ENCODE measurements around the gene CDKN2B.

The CDKN2B gene

GRCh38 chr9:22008384-22008716, 755 bp downstream of the CDKN2B start:
- H3K36me3 ChIP-seq (replicated peaks) = peaks cover 27% of the 10 kb centered on the region
- peak overlapping the region; percentile 89 for H3K27ac ChIP-seq
- no peak for DNase-seq
- peak overlapping the region; percentile 94 for H3K4me3 ChIP-seq (ENCODE audit: low read depth, low read length)
- in situ Hi-C loops (cut with HindIII; ENCODE audit: low pct_ligation_motif_present, low sequenced_read_pairs) = loop anchor here (25.0 kb wide), 1 partner anchor 196 kb away; the partner anchor contains the start of gene MTAP
- TF ChIP-seq CTCF (IDR thresholded peaks at IDR 0.05; ENCODE audit: low read depth, low read length, missing control alignments) = no peak
- H3K27me3 ChIP-seq (replicated peaks) = no peaks in the 10 kb centered on the region

GRCh38 chr9:22005702-22006606, 3.2 kb downstream of the CDKN2B start:
- no peak for DNase-seq
- peak overlapping the region; percentile 89 for H3K27ac ChIP-seq
- H3K27me3 ChIP-seq (replicated peaks) = no peaks in the 10 kb centered on the region
- H3K4me3 ChIP-seq (ENCODE audit: low read depth, low read length) = peak overlapping the region; percentile 94
- TF ChIP-seq CTCF (IDR thresholded peaks at IDR 0.05; ENCODE audit: low read depth, low read length, missing control alignments) = no peak
- peaks cover 27% of the 10 kb centered on the region for H3K36me3 ChIP-seq (replicated peaks)
- in situ Hi-C loops (cut with HindIII; ENCODE audit: low pct_ligation_motif_present, low sequenced_read_pairs) = loop anchor here (25.0 kb wide), 1 partner anchor 194 kb away; the partner anchor contains the start of gene MTAP

- TF ChIP-seq CTCF (IDR thresholded peaks at IDR 0.05; ENCODE audit: low read depth, low read length, missing control alignments) = peak; percentile 55
- peak overlapping the region; percentile 94 for H3K4me3 ChIP-seq (ENCODE audit: low read depth, low read length)
- H3K27me3 ChIP-seq (replicated peaks) = no peaks in the 10 kb centered on the region
- DNase-seq = peak; percentile 48
- in situ Hi-C loops (cut with HindIII; ENCODE audit: low pct_ligation_motif_present, low sequenced_read_pairs) = loop anchor here (25.0 kb wide), 1 partner anchor 193 kb away; the partner anchor contains the start of gene MTAP
- peak overlapping the region; percentile 89 for H3K27ac ChIP-seq
- H3K36me3 ChIP-seq (replicated peaks) = peaks cover 27% of the 10 kb centered on the region
Observed at GRCh38 chr9:22005021-22005701, 3.9 kb downstream of the CDKN2B start.

- no peak for TF ChIP-seq CTCF (IDR thresholded peaks at IDR 0.05; ENCODE audit: low read depth, low read length, missing control alignments)
- H3K27me3 ChIP-seq (replicated peaks) = no peaks in the 10 kb centered on the region
- peaks cover 27% of the 10 kb centered on the region for H3K36me3 ChIP-seq (replicated peaks)
- DNase-seq = no peak
- no peak overlapping the region for H3K27ac ChIP-seq
- in situ Hi-C loops (cut with HindIII; ENCODE audit: low pct_ligation_motif_present, low sequenced_read_pairs) = loop anchor here (25.0 kb wide), 1 partner anchor 190 kb away; the partner anchor contains the start of gene MTAP
- H3K4me3 ChIP-seq (ENCODE audit: low read depth, low read length) = no peak overlapping the region
Observed at GRCh38 chr9:22002038-22002437, 7.1 kb downstream of the CDKN2B start.

- no peak overlapping the region for H3K27ac ChIP-seq
- in situ Hi-C loops (cut with HindIII; ENCODE audit: low pct_ligation_motif_present, low sequenced_read_pairs) = no loop called here
- TF ChIP-seq CTCF (IDR thresholded peaks at IDR 0.05; ENCODE audit: low read depth, low read length, missing control alignments) = no peak
- no peaks in the 10 kb centered on the region for H3K27me3 ChIP-seq (replicated peaks)
- no peak overlapping the region for H3K4me3 ChIP-seq (ENCODE audit: low read depth, low read length)
- DNase-seq = no peak
- no peaks in the 10 kb centered on the region for H3K36me3 ChIP-seq (replicated peaks)
Observed at GRCh38 chr9:21998026-21998425, 11.1 kb downstream of the CDKN2B start.
